Eye (tissue), 1 donor: ENCODE data around the gene TOMM34.

Experiments used
- DNase-seq: peaks from one replicate; pipeline ENCODE4 v3.0.0-alpha.2; 2015

TOMM34 gene

DNA sequence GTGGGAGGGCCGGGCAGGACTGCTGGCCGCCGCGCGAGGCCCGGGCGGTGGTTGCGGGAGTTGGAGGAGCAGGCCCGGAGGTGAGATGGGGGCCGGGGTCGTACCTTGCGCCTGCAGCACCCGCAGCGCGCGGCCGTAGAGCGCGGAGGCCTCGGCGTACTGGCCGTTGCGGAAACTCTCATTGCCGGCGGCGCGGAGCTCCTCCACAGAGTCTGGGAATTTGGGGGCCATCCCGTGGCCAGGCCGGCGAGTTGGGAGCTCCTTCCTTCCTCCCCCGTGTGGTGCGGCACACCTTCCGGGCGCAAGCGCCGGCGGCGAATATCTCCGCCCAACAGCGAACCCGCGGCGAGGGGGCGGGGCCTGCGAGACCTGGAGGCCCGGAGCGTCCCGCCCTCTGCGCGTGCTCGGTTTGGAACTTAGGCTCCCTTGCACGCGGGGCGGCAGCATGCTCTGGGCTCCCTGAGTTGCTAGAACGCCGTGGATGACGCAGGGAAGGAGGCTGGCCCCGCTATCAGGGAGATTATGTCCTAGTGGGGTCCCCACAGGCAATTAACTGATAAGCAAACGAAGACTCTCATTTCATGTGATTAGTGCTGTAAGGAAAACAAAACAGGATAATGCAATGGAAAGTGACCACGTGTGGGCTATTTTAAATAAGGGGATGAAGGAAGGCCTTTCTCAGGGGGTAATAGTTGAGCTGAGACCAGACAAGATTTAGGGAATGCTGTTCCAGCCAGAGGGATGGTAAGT is at the start of gene TOMM34:
TSS of gene TOMM34 (minus strand) at position 295 of the 750 bp plus-strand sequence. CDS start at position 231, 64 bp downstream.
- DNase-seq, result peak; percentile 96

DNA sequence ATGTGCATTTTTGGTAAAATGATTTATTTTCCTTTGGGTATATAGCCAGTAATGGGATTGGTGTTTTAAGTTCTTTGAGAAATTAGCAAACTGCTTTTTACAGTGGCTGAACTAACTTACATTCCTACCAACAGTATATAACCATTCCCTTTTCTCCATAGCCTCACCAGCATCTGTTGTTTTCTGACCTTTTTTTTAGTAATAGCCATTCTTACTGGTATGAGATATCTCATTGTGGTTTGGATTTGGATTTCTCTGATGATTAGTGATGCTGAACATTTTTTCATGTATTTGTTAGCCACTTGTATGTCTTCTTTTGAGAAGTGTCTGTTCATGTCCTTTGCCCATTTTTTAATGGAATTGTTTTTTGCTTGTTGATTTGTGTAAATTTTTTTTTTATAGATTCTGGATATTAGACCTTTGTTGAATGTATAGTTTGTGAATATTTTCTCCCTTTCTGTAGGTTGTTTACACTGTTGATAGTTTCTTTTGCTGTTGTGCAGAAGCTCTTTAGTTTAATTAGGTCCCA is 48.4 kb upstream of the TOMM34 start:
- no peak for DNase-seq

DNA sequence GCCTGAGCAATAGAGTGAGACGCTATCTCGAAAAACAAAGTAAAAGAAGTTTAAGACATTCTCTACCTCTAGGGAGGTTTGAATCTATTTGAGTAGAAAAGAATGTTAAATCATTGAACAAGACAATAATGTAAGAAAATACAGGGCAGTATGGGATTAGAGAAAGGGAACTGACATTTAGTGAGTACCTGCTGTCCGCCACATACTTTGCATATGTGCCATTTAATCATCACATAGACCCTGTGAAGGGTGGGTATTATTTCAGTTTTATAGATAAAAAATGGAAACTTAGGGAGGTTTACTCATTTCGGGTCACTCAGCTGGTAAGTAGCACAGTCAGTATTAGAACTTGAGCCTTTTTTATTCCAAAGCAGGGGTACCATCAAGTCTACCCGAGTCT is 37.5 kb upstream of the TOMM34 start:
- no peak for DNase-seq

GRCh38 chr20:44997171-44997570 is 37.0 kb upstream of the TOMM34 start:
- no peak for DNase-seq

DNA sequence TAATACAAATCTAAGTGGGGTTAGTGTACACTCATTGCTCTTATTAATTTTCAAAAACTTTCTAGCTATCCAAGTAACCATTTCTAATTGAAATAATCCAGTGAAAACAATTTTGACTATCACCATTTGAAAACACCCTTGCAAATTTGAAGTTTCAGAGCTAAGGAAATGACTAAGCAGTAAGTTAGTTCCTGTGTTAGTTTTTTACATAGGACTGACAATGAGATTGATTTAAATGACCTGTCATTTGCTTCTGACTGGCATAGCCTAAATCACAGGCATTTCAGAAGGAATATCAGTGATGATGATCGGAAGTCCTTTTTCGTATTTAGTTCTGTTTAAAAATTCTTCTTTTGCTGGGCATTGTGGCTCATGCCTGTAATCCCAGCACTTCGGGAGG is 33.1 kb upstream of the TOMM34 start:
- no peak for DNase-seq

DNA sequence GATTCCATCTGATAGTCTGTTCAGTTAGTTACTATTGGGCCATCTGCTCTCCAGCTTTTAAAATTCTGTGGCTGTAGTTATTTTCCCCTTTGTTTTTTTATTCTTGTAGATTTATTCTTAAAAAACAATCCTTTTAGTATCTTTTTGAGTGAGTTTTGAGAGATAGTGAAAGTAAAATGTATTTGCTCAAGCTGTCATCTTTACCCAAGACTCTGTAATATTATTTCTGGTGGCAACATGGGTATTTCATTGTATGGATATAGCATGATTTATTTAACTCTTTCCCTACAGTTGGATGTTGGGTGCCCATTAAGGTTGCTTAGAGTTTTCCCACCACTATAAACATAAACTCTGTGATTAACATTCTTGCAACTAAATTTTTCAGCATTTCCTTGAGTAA is 30.8 kb upstream of the TOMM34 start:
- DNase-seq, result no peak

DNA sequence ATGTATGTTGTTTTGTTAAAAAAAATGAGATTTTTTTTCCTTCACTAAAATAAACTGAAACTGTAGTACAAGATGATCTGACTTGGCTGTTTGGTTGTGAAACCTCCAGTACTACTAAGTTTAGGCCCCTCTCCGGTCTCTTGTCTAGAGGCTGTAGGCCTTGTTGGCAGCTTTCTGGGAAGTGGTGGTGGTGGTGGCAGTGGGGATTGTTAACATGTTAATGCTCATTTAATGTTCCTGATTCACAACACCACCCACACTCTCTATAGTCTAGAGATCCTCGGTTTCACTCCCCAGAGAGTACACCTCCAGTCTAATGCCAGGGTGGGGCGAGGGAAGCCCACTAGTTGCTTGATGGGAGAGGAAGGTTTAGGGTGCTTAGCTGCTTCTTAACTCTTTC is 30.2 kb upstream of the TOMM34 start:
- DNase-seq, result no peak

DNA sequence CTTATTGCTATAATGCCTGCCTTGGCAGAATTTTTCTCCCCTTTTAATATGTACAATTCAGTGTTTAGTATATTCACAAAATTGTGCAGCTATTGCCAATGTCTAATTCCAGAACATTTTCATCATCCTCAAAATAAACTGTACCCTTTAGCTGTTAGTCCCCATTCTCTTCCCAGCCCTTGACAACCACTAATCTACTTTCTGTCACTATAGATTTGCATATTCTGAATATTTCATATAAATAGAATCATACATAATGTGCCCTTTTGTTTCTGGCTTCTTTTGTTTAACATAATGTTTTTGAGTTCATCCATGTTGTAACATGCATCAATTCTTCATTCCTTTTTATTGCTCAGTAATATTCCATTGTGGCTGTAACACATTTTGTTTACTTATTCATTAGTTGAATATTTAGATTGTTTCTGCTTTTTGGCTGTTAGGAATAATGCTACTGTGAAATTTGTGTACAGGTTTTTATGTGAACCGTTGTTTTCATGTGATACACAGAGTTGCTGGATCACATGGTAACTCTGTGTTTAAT is 28.5 kb upstream of the TOMM34 start:
- DNase-seq, result no peak

- no peak for DNase-seq
These were observed 23.0 kb upstream of the TOMM34 start for GRCh38 chr20:44983093-44983674.

DNA sequence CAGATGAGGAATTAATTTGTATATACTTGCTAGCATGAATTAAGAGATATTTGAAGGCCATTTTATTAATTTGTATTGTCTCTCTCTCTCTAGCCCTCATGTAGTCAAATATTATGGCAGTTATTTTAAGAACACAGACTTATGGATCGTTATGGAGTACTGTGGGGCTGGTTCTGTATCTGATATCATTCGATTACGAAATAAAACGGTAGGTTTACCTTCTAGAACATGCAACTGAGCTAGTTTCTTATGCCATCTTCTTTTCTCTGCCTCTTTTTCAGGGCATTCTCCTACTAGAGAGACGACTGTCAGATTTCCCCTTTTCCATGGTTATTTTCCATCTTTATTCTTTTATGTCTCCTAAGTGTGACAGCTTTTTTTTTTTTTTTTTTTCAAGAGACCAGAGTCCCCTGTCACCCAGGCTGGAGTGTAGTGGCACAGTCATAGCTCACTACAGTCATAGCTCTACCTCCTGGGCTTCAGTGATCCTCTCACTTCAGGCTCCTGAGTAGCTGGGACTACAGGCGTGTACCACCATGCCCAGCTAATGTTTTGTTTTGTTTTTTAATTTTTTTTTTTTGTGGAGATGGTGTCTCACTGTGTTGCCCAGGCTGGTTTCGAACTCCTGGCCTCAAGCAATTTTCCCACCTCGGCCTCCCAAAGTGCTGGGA is 21.7 kb upstream of the TOMM34 start:
- no peak for DNase-seq

GRCh38 chr20:44979090-44979621 is 19.0 kb upstream of the TOMM34 start:
- DNase-seq, result no peak

DNA sequence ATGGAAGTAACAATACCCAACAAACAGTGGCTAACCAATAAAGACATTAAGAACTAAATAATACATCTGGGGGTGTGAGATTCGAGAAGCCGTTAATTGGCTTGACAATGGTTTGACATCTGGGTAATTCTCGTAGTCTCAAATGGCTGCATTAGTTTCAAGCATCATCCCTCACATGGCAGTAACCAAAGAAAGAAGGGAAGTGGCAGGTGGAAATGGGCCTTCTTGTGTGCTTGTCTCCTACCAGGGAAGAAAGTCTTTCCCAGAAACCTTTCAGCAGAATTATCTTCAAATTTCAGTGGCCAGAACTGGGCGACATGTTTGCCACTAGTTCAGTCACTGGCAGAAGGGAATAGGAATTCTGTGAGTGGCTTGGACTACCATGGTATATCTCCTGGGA is 16.5 kb upstream of the TOMM34 start:
- DNase-seq, result no peak

GRCh38 chr20:44973053-44973452 is 12.9 kb upstream of the TOMM34 start:
- no peak for DNase-seq

DNA sequence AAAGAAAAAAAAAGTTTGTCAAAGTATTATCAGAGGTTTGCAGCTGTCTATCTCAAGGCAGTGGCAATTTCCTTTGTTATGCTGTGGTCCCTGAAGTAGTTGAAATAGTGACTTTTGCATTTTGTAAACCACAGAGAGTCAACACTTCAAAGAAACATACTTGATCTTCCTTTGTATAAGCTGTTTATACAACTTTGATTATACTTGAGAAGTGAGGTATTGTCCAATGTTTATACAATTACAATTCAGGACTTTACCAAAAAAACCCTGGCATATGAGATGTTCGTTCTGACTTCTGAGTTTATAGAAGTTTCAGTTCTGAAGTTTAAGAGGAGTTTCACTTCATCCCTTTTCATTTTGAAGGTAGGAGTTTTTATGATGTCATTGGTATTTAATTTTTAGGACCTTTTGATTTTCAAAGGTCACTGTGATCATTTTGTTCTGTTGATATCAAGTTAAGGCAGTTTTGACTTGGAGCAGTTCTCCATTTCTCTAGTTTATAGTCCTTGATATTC is 10.1 kb upstream of the TOMM34 start:
- DNase-seq, result no peak

DNA sequence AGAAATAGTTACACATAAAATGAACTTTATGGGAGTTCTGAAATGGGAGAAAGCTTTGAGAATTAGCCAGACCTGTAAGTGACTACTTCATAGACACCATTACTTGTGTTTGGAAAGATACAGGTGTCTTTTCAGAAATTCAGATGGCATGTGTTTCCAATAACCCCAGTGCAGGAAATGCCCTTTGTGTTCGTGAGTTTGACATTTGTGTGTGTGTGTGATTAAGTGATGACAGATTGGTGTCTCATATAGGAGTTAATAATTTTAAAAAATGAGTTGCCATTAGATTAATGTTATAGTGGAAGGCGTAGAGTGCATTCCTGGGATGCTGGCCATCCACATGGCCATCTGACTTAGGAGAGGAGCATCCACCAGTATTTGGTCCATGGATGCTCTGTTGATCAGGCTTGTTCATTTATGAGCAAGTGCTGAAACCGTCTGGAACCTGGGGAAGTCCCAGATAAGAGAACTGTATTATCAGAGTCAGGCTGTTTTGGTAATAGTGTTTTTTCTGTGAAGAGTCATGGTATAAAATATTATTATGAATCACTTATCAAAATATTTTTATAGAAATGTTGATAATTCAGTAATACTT is 9.2 kb upstream of the TOMM34 start:
- DNase-seq, result no peak

- no peak for DNase-seq
These were observed 7.1 kb upstream of the TOMM34 start for GRCh38 chr20:44967207-44967807.

- DNase-seq, result peak; percentile 97
These were observed 6.1 kb upstream of the TOMM34 start, which contains the start of gene STK4 for GRCh38 chr20:44966030-44966961. STK4 (plus strand) TSS chr20:44966512; CDS start chr20:44966569, 57 bp downstream.

DNA sequence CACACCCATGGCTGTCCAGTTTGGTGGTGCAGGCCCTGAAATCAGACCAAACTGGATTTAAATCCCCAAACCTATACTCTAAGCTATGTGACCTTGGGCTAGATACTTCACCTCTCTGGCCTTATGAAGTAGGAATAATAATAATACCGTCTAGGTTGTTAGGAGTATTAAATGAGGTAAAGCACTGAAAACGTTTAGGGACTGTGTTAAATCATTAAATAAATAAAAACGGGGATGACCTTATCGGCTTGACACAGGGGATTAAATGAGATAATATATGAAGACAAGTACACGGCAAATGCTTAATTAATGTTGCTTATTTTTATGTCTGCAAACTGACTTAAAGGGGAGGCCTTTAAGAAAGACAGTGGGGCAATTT is 5.4 kb upstream of the TOMM34 start:
- DNase-seq, result no peak

GRCh38 chr20:44963325-44964215 is 3.4 kb upstream of the TOMM34 start:
- DNase-seq, result no peak

DNA sequence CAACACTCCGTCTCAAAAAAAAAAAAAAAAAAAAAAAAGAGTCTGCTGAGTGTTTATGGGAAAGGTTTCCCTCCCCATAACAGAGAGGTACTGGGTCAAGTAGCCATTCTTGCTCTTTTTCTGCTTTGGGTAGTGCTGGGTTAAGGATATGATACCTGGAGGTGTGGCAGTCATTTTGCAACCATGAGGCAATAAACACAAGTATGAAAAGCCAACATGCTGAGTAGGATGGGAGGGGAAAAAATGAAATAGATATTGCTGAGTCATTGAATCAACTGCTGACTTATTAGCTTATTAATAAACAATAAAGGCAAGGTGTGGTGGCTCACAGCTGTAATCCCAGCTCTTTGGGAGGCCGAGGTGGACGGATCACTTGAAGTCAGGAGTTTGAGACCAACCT is 2.3 kb upstream of the TOMM34 start:
- no peak for DNase-seq
